GM12875 (cell line): Measurements from ENCODE around the gene PYY.

ENCODE experiments used
- H3K4me3 ChIP-seq: one replicate; pipeline ENCODE4 v1.5.1; 2011; ENCODE audit warnings: low read depth, low read length, control low read depth
- TF ChIP-seq, protein P1 (sequence below): IDR thresholded peaks from 2 replicates; pipeline ENCODE4 v1.5.1; 2011; ENCODE audit warnings: low read depth, mild to moderate bottlenecking, control low read depth, inconsistent platforms, low read length, moderate library complexity, borderline replicate concordance; ENCODE audit not compliant: insufficient read depth

PYY gene

DNA sequence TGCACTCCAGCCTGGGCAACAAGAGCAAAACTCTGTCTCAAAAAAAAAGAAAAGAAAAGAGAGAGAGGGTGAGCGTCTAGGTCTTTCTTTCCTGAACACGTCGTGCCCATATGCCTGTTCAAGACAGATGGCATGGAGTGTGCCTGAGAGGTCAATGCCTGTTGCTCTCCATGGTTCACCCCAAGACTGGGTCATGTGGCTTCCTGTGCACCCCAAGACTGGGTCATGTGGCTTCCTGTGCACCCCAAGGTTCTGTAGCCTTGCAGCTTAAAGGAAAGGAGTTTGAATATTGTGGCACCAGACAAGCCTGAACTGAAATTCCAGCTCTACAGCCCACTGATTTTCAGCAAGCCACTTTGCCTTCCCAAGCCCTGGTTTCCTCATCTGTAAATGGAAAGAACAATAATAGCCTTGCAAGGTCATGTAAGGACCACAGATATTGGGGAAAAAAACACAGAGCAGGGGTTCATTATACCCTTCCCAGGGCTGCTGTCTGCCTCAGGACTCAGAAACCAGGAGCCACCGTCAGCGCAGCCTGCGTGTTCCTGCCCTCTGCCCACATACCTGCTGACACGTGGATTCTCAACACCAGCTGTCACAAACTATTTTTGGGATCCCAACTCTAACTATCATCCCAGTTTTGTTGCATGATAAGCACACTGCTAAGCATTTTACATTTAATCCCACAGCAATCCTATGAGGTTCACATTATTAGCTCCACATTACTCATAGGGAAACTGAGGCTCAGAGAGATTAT, 32.7 kb upstream of the PYY start:
- TF ChIP-seq, protein P1, sequence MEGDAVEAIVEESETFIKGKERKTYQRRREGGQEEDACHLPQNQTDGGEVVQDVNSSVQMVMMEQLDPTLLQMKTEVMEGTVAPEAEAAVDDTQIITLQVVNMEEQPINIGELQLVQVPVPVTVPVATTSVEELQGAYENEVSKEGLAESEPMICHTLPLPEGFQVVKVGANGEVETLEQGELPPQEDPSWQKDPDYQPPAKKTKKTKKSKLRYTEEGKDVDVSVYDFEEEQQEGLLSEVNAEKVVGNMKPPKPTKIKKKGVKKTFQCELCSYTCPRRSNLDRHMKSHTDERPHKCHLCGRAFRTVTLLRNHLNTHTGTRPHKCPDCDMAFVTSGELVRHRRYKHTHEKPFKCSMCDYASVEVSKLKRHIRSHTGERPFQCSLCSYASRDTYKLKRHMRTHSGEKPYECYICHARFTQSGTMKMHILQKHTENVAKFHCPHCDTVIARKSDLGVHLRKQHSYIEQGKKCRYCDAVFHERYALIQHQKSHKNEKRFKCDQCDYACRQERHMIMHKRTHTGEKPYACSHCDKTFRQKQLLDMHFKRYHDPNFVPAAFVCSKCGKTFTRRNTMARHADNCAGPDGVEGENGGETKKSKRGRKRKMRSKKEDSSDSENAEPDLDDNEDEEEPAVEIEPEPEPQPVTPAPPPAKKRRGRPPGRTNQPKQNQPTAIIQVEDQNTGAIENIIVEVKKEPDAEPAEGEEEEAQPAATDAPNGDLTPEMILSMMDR: no peak
- no peak overlapping the region for H3K4me3 ChIP-seq

DNA sequence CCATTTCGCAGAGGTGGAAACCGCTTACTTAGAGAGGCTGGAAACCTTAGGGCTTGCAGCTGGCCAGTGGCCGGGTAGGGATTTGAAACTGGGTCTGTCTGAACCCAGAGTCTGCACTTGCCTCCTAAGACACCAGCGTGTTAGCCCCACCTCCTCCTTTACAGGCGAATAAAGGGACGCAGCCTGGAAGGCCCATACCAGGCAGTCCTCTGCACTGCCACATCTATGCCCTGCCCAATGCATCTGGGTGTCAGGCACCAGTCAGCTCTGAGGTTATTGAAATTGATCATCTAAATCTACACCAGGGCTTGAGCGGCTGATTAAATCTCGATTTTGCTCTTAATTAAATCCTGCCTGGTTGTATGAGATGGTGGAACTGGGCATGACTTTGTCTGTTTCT, 30.8 kb upstream of the PYY start:
- TF ChIP-seq, protein P1: no peak
- H3K4me3 ChIP-seq: no peak overlapping the region

DNA sequence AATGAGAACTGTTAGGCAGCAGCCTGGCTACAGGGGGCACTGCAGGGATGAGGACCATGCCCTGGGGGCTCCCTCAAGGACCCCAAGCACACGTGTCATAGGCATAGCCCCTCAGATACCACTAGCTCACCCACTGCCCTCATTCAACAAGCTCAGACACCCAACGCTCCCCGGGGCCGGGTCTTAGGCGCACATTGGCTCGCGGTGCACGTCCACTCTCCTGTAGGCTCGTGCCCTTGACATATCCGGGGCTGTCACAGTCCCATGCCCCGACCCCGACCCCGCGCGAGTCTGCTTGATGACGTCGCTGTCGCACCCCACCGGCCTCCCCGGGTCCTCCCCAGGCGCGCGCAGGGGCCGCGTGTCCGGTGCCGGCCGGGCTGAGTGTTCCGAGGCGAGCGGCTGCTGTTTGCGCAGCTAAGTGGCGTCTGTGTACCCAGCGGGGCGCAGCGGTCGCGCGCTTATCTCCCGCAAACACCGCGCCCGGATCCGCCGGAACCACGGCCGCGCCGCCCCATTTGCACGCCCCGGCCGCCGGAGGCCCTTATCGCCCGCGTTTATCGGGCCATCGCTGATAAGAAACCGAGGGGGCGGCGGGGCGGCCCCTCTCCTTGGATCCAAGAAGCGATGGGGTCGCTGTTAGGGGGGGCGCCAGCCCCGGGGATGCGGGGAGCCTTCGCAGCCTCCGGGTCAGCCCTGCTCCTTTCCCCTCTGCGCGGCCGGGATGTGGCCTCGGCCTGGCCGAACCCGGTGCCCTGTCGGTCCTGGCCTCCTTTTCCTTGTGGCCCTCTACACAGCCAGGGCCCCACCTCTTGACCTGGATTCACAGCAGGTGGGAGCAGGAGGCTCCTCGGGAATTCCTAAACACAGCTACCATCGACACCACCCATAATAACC, 30.0 kb upstream of the PYY start:
- no peak overlapping the region for H3K4me3 ChIP-seq
- TF ChIP-seq, protein P1: 0 out of 2 replicates have a peak, but pooled peaks have one; percentile 15

DNA sequence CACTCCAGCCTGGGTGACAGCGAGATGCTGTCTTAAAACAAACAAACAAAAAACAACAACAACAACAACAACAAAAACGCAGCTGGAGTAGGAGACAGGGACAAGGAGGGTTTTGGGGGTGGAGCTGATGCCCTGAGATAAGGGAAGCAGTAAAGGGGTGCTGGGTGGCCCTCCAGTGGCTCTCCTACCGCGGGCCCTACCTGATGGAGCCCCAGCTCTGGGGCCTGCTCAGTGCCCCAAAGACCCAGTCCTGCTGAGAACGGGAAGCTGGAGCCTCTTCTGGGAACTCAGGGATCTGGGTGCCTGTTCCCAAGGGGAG, 29.4 kb upstream of the PYY start:
- H3K4me3 ChIP-seq: no peak overlapping the region
- TF ChIP-seq, protein P1: no peak

DNA sequence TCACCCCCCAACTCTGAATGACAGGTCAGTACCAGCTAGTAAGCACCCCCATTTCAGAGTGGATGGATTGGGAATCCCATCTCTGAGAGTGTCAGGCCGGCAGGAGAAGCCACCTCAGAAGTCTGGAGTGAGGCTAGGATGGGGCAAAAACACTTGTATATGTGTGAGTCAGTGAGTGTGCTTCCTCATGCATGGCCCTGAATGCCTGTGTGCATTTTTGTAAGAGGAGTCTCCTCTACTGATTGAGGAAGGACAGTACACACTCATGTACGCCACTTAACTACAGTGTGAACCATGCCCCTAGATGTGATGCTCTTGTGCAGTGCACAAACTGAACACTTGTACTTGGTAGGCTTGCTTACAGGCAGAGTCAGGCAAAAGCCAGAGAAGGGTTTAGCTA, 28.4 kb upstream of the PYY start:
- TF ChIP-seq, protein P1: no peak
- no peak overlapping the region for H3K4me3 ChIP-seq

DNA sequence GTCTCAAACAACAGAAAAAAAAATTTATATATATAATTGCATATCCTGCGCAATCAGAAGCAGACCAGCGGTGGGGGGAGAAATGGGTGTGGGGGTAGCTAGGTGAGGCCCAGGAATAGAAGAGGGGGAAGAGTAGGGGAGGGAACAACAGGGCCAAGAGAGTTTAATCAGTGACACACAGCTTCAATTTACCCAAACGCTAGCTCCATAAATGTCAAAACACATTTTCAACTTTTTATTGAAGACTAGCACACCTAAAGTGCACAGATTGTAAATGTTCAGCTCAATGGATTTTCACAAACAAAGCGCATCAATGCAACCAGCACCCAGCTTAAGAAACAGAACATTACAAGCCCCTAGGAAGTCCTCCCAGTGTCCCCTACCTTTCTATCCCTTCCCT, 25.9 kb upstream of the PYY start:
- TF ChIP-seq, protein P1: no peak

DNA sequence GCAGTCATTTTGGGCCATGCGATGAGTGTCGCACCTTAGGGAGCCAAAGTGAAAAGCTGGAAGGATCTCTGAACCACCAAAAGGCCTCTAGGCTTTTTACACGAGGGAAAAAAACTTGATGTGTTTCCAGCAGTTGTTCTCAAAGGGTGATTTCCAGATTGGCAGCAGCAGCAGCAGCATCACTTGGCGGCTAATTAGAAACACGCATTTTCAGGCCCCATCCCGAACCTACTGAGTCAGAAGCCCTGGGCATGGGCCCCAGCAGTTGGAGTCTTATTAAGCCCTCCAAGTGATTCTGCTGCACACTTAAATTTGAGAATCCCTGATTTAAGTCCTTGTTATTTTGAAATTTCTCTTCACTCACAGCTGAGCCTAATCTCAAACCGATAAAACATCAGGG, 25.3 kb upstream of the PYY start:
- no peak overlapping the region for H3K4me3 ChIP-seq
- TF ChIP-seq, protein P1: no peak

More for the DNA sequence above, 25.9 kb upstream of the PYY start:
- H3K4me3 ChIP-seq: no peak overlapping the region
